ENCODE measurements around the gene AGFG1.

DNA sequence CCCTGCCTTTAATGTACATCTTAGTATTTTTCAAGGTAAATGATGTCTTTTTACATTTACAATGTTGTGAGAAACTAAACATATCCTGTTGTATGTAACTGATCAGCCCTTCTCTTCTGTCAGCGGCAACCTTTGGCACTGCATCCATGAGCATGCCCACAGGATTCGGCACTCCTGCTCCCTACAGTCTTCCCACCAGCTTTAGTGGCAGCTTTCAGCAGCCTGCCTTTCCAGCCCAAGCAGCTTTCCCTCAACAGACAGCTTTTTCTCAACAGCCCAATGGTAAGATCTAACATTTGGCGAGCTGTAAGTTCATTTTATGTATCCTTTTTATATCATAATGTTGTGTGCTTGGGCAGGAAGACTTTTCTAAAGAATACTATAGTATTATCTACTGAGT, 79.9 kb downstream of the AGFG1 start:
- TF ChIP-seq POLR2A (IDR thresholded peaks at IDR 0.05; ENCODE audit: borderline replicate concordance, extremely low read depth, insufficient read depth, insufficient read length) (no peak), EZH2 (IDR thresholded peaks at IDR 0.05) (no peak), POLR2AphosphoS5 (IDR thresholded peaks at IDR 0.05; ENCODE audit: low read depth, low read length) (no peak), CEBPB (IDR thresholded peaks at IDR 0.05; ENCODE audit: low read depth) (no peak), ZNF274 (IDR thresholded peaks at IDR 0.05; ENCODE audit: low read depth, low read length) (no peak), RAD21 (IDR thresholded peaks at IDR 0.05; ENCODE audit: low read depth) (no peak), CBX3 (IDR thresholded peaks at IDR 0.05; ENCODE audit: low read depth) (no peak)
- TF ChIP-seq, protein P1, sequence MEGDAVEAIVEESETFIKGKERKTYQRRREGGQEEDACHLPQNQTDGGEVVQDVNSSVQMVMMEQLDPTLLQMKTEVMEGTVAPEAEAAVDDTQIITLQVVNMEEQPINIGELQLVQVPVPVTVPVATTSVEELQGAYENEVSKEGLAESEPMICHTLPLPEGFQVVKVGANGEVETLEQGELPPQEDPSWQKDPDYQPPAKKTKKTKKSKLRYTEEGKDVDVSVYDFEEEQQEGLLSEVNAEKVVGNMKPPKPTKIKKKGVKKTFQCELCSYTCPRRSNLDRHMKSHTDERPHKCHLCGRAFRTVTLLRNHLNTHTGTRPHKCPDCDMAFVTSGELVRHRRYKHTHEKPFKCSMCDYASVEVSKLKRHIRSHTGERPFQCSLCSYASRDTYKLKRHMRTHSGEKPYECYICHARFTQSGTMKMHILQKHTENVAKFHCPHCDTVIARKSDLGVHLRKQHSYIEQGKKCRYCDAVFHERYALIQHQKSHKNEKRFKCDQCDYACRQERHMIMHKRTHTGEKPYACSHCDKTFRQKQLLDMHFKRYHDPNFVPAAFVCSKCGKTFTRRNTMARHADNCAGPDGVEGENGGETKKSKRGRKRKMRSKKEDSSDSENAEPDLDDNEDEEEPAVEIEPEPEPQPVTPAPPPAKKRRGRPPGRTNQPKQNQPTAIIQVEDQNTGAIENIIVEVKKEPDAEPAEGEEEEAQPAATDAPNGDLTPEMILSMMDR (IDR thresholded peaks at IDR 0.05 in 2 of 3, conservative IDR thresholded peaks at IDR 0.05 in 1 of 3; ENCODE audit: borderline replicate concordance in 1 of 3, insufficient read depth in 1 of 3, low read depth in 2 of 3, low read length in 2 of 3): no peak
- TF ChIP-seq, protein P2, sequence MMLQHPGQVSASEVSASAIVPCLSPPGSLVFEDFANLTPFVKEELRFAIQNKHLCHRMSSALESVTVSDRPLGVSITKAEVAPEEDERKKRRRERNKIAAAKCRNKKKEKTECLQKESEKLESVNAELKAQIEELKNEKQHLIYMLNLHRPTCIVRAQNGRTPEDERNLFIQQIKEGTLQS (IDR thresholded peaks at IDR 0.05): no peak

Measured in HCT116 (cell line).